HFFc6 (cell line): ENCODE data around the gene PRKCE. TPM values are rescaled to one million over a fixed set of nuclear protein-coding genes. Genes with fewer than 3 reads are reported as not detected.

Experiments used
- DNase-seq: peaks from one replicate; pipeline ENCODE4 v3.0.0-alpha.2; 2018
- H3K27ac Mint-ChIP-seq: 2 replicates; pipeline ENCODE4 v1.8.0; 2020; ENCODE audit warnings: mild to moderate bottlenecking, mixed read lengths
- H3K27me3 Mint-ChIP-seq: 2 replicates; pipeline ENCODE4 v1.8.0; 2021; ENCODE audit warnings: mild to moderate bottlenecking, moderate library complexity, mixed read lengths; ENCODE audit not compliant: insufficient read depth
- H3K36me3 Mint-ChIP-seq: 2 replicates; pipeline ENCODE4 v1.8.0; 2021; ENCODE audit warnings: low read depth, mixed read lengths
- H3K4me1 Mint-ChIP-seq: 2 replicates; pipeline ENCODE4 v1.8.0; 2020; ENCODE audit warnings: low read depth, mixed read lengths
- H3K4me3 Mint-ChIP-seq: 2 replicates; pipeline ENCODE4 v1.8.0; 2020; ENCODE audit warnings: mild to moderate bottlenecking, moderate library complexity, mixed read lengths
- H3K9me3 Mint-ChIP-seq: 2 replicates; pipeline ENCODE4 v1.8.0; 2020; ENCODE audit warnings: mild to moderate bottlenecking, mixed read lengths
- CTCF ChIP-seq: fragments of 200-600 bp; sonication (generic); IDR thresholded peaks from 2 replicates; pipeline ENCODE4 v1.5.0; 2021; ENCODE audit warnings: antibody characterized with exemption, mild to moderate bottlenecking
- total RNA-seq, 6 experiments: library from RNA; stranded (reverse); fragmentation: NEBNext Ultra II Directional; extraction: Animal tissue kit (Norgen Biotek cat#: 25700); gene quantifications; 2 replicates in 1 of 6; 3 replicates in 5 of 6; pipeline ENCODE4 v1.2.3, GENCODE V29; 2021

PRKCE gene
- total RNA-seq, 6 experiments from 2014 or later: 10.8 to 13.7 (median 12.0) TPM

GRCh38 chr2:45625824-45626223 lies 25.7 kb upstream of the PRKCE start:
- TF ChIP-seq CTCF: no peak
- no peaks in the 10 kb centered on the region for H3K36me3 Mint-ChIP-seq
- DNase-seq: no peak
- H3K4me1 Mint-ChIP-seq: no peaks in the 10 kb centered on the region; the same call in 1 of the 2 replicates
- no peak overlapping the region for H3K27ac Mint-ChIP-seq
- peaks cover 28% of the 10 kb centered on the region for H3K27me3 Mint-ChIP-seq
- H3K9me3 Mint-ChIP-seq: no peaks in the 10 kb centered on the region
- H3K4me3 Mint-ChIP-seq: no peak overlapping the region

- TF ChIP-seq CTCF: no peak
- Mint-ChIP-seq H3K27ac (no peak overlapping the region), H3K9me3 (no peaks in the 10 kb centered on the region), H3K4me1 (no peaks in the 10 kb centered on the region; the same call in 1 of the 2 replicates), H3K4me3 (no peak overlapping the region), H3K27me3 (peaks cover 32% of the 10 kb centered on the region), H3K36me3 (no peaks in the 10 kb centered on the region)
- no peak for DNase-seq
Measured at GRCh38 chr2:45626387-45627221, 24.9 kb upstream of the PRKCE start.

GRCh38 chr2:45627911-45628310 lies 23.6 kb upstream of the PRKCE start:
- Mint-ChIP-seq H3K36me3 (no peaks in the 10 kb centered on the region), H3K27me3 (peaks cover 39% of the 10 kb centered on the region), H3K4me1 (no peaks in the 10 kb centered on the region; the same call in 1 of the 2 replicates), H3K9me3 (no peaks in the 10 kb centered on the region), H3K4me3 (no peak overlapping the region), H3K27ac (no peak overlapping the region)
- TF ChIP-seq CTCF: no peak
- DNase-seq: peak; percentile 13

- Mint-ChIP-seq H3K36me3 (no peaks in the 10 kb centered on the region), H3K27ac (no peak overlapping the region), H3K9me3 (no peaks in the 10 kb centered on the region), H3K27me3 (peaks cover 30% of the 10 kb centered on the region), H3K4me3 (no peak overlapping the region), H3K4me1 (no peaks in the 10 kb centered on the region; the same call in 1 of the 2 replicates)
- DNase-seq: no peak
- no peak for TF ChIP-seq CTCF
Measured at GRCh38 chr2:45629971-45630370, 21.5 kb upstream of the PRKCE start.

- no peaks in the 10 kb centered on the region for H3K9me3 Mint-ChIP-seq
- no peak overlapping the region for H3K27ac Mint-ChIP-seq
- no peaks in the 10 kb centered on the region for H3K36me3 Mint-ChIP-seq
- TF ChIP-seq CTCF: no peak
- H3K27me3 Mint-ChIP-seq: peaks cover 31% of the 10 kb centered on the region
- no peak overlapping the region for H3K4me3 Mint-ChIP-seq
- no peaks in the 10 kb centered on the region; the same call in 1 of the 2 replicates for H3K4me1 Mint-ChIP-seq
- no peak for DNase-seq
Measured at GRCh38 chr2:45631319-45631718, 20.2 kb upstream of the PRKCE start.
